B cell (primary cell): ENCODE results near the gene CD101. TPM values are rescaled to one million over a fixed set of nuclear protein-coding genes. Genes with fewer than 3 reads are reported as not detected.
A peak's percentile ranks its signal among the peaks of the same experiment; 100 is the strongest.

Experiments used
- ATAC-seq: fragments of 200-7000 bp; cut with Tn5 transposase; one replicate; pipeline ENCODE4 v1.10.0; 2021; ENCODE audit warnings: low read depth, mild to moderate bottlenecking, moderate number of reproducible peaks, moderate library complexity
- CTCF ChIA-PET: fragments of 350-600 bp; sonication (Branson Sonifier 250); formaldehyde crosslinking; loops from one replicate; lab custom pipeline; 2021; ENCODE audit warnings: antibody characterized with exemption, inconsistent platforms; lab: Charles Lee
- POLR2A ChIA-PET: fragments of 350-600 bp; sonication (Branson Sonifier 250); formaldehyde crosslinking; loops from one replicate; lab custom pipeline; 2021; ENCODE audit warnings: antibody characterized with exemption; lab: Charles Lee
- DNase-seq: peaks from one replicate; pipeline ENCODE4 v3.0.0; 2013
- H2AFZ ChIP-seq: 2 replicates; pipeline ENCODE4 v1.6.1; 2012; ENCODE audit warnings: mild to moderate bottlenecking, low read depth, low read length; ENCODE audit not compliant: insufficient read depth, poor library complexity, severe bottlenecking
- H3K27ac ChIP-seq, 2 donors: 1 replicate in 1 of 2; 2 replicates in 1 of 2; pipeline ENCODE4 v1.5.1; 2012 to 2013; ENCODE audit warnings: low read length in 2 of 2, mild to moderate bottlenecking in 2 of 2, moderate library complexity in 1 of 2
- H3K27me3 ChIP-seq, 4 experiments: fragments of 200-600 bp in 1 of 4; sonication (generic) in 1 of 4; replicated peaks in 1 of 4; 1 replicate in 2 of 4; 2 replicates in 2 of 4; pipeline versions ENCODE4 v1.6.1 to v1.7.0; 2013 to 2016; ENCODE audit warnings: low read length in 3 of 4, mild to moderate bottlenecking in 2 of 4, mixed read lengths in 1 of 4, moderate library complexity in 1 of 4; ENCODE audit not compliant: insufficient read depth in 4 of 4, control insufficient read depth in 3 of 4; ENCODE audit errors: control extremely low read depth in 1 of 4
- H3K36me3 ChIP-seq, 2 experiments: replicated peaks in 1 of 2; 1 replicate in 1 of 2; 2 replicates in 1 of 2; pipeline versions ENCODE4 v1.6.1 to v1.7.1; 2013; ENCODE audit warnings: low read length in 1 of 2; ENCODE audit not compliant: insufficient read depth in 2 of 2, control insufficient read depth in 1 of 2; ENCODE audit errors: control extremely low read depth in 1 of 2, extremely low read depth in 1 of 2
- H3K4me1 ChIP-seq, 2 donors: fragments of 200-600 bp in 1 of 2; sonication (generic) in 1 of 2; 1 replicate in 1 of 2; 2 replicates in 1 of 2; pipeline versions ENCODE4 v1.5.1 to v1.6.1; 2013 to 2017; ENCODE audit warnings: low read length in 2 of 2; ENCODE audit not compliant: control insufficient read depth in 2 of 2, insufficient read depth in 2 of 2
- H3K4me2 ChIP-seq: replicated peaks from 2 replicates; pipeline ENCODE3; 2012; ENCODE audit warnings: mild to moderate bottlenecking, low read depth, low read length; ENCODE audit not compliant: poor library complexity, severe bottlenecking
- H3K4me3 ChIP-seq, 5 experiments: fragments of 200-600 bp in 1 of 5; sonication (generic) in 1 of 5; 1 replicate in 3 of 5; 2 replicates in 2 of 5; pipeline versions ENCODE4 v1.5.1 to v1.7.0; 2011 to 2016; ENCODE audit warnings: low read length in 4 of 5, mild to moderate bottlenecking in 4 of 5, low read depth in 2 of 5, control low read depth in 1 of 5, moderate library complexity in 1 of 5; ENCODE audit not compliant: insufficient read depth in 1 of 5; ENCODE audit errors: control extremely low read depth in 1 of 5, extremely low read depth in 1 of 5
- H3K79me2 ChIP-seq: fragments of 200-600 bp; sonication (generic); one replicate; pipeline ENCODE4 v1.6.0; 2016; ENCODE audit warnings: low read length; ENCODE audit not compliant: control insufficient read depth, insufficient read depth
- H3K9ac ChIP-seq: fragments of 200-600 bp; sonication (generic); 2 replicates; pipeline ENCODE4 v1.6.1; 2017; ENCODE audit warnings: mild to moderate bottlenecking, low read length, moderate library complexity
- H3K9me3 ChIP-seq, 3 donors: one replicate each; pipeline versions ENCODE4 v1.6.1 to v1.7.1; 2013; ENCODE audit warnings: low read length in 2 of 3; ENCODE audit not compliant: control insufficient read depth in 2 of 3, insufficient read depth in 1 of 3; ENCODE audit errors: control extremely low read depth in 1 of 3
- H4K20me1 ChIP-seq: 2 replicates; pipeline ENCODE4 v1.6.0; 2012; ENCODE audit warnings: mild to moderate bottlenecking, low read length; ENCODE audit not compliant: insufficient read depth, control insufficient read depth, poor library complexity, severe bottlenecking
- H3K27ac Mint-ChIP-seq: one replicate; pipeline ENCODE4 v1.8.0; 2021; ENCODE audit warnings: mixed read lengths
- H3K27me3 Mint-ChIP-seq: one replicate; pipeline ENCODE4 v1.8.0; 2021; ENCODE audit warnings: mixed read lengths
- H3K4me1 Mint-ChIP-seq: one replicate; pipeline ENCODE4 v1.8.0; 2021; ENCODE audit warnings: mixed read lengths
- H3K4me3 Mint-ChIP-seq: one replicate; pipeline ENCODE4 v1.8.0; 2021; ENCODE audit warnings: mixed read lengths
- H3K9me3 Mint-ChIP-seq: one replicate; pipeline ENCODE4 v1.8.0; 2022; ENCODE audit warnings: mixed read lengths; ENCODE audit not compliant: insufficient read depth
- CTCF ChIP-seq: fragments of 200-600 bp; IDR thresholded peaks from one replicate; pipeline ENCODE4 v1.8.0; 2022; ENCODE audit warnings: antibody characterized with exemption, mild to moderate bottlenecking
- EZH2 ChIP-seq: IDR thresholded peaks from 2 replicates; pipeline ENCODE4 v1.6.1; 2012; ENCODE audit warnings: borderline replicate concordance, low read depth, mild to moderate bottlenecking, moderate library complexity, low read length; ENCODE audit not compliant: insufficient read depth, poor library complexity, severe bottlenecking
- WGBS: methylation state at CpG from one replicate; pipeline ENCODE4 v1.1.5; 2013; ENCODE audit warnings: missing lambda C conversion rate; ENCODE audit not compliant: insufficient coverage; 5-methylcytosine and 5-hydroxymethylcytosine counted together
- intact Hi-C: fragments of 100-400 bp; cut with micrococcal nuclease; formaldehyde crosslinking; loops from one replicate; pipeline ENCODE4 v1.10.0; 2022
- polyA plus RNA-seq: library from polyadenylated mRNA; depleted of rRNA; stranded (reverse); fragments of >200 nt; gene quantifications from 2 replicates; pipeline ENCODE4 v1.2.3, GENCODE V29; 2012
- total RNA-seq, 2 donors: library from RNA; stranded (reverse); fragments of 120-200 nt in 1 of 2; gene quantifications; 1 replicate in 1 of 2; 2 replicates in 1 of 2; pipeline versions ENCODE4 v1.2.3 to v1.2.4, GENCODE V29; 2013 to 2022

The CD101 gene
- total and polyA plus RNA-seq, 2 donors (not counting 1 experiment from before 2014, with no cell fraction given): 0.19 TPM; not detected in 1

- DNase-seq (no peak), ATAC-seq (no peak)
- Mint-ChIP-seq H3K9me3 (no peaks in the 10 kb centered on the region), H3K27ac (no peak overlapping the region), H3K4me1 (no peaks in the 10 kb centered on the region), H3K4me3 (no peak overlapping the region), H3K27me3 (peaks cover 12% of the 10 kb centered on the region)
- Histone ChIP-seq H3K9ac (no peak overlapping the region), H2AFZ (no peak overlapping the region), H3K36me3 (no peaks in the 10 kb centered on the region), H3K9me3 (no peaks in the 10 kb centered on the region), H4K20me1 (no peaks in the 10 kb centered on the region), H3K27me3 (peaks cover 0 to 2% (median 0%) of the 10 kb centered on the region in 4 experiments), H3K4me1 (no peaks in the 10 kb centered on the region), H3K4me2 (no peak overlapping the region), H3K27ac (no peak overlapping the region), H3K4me3 (no peak overlapping the region), H3K79me2 (no peaks in the 10 kb centered on the region)
- intact Hi-C loops: no loop called here
- no peak for TF ChIP-seq CTCF
- no peak for TF ChIP-seq EZH2
- POLR2A ChIA-PET: no interaction called here
- CTCF ChIA-PET: no interaction called here
- WGBS: 96% methylated on average over 14 of the region's 14 CpGs
These were observed 17.0 kb upstream of the CD101 start for GRCh38 chr1:116984406-116985160.

GRCh38 chr1:116986421-116987255 is 14.9 kb upstream of the CD101 start:
- Histone ChIP-seq H3K4me3 (no peak overlapping the region), H3K4me2 (peak overlapping the region; percentile 40), H2AFZ (peak overlapping the region; percentile 56), H3K9me3 (no peaks in the 10 kb centered on the region), H3K4me1 (no peaks in the 10 kb centered on the region), H3K27me3 (peaks cover 0 to 2% (median 0%) of the 10 kb centered on the region in 4 experiments), H3K36me3 (no peaks in the 10 kb centered on the region), H4K20me1 (no peaks in the 10 kb centered on the region), H3K9ac (no peak overlapping the region), H3K79me2 (no peaks in the 10 kb centered on the region), H3K27ac (no peak overlapping the region)
- peaks cover 13% of the 10 kb centered on the region for H3K27me3 Mint-ChIP-seq
- 63% methylated on average over 19 of the region's 29 CpGs for WGBS
- no peak for DNase-seq
- no peaks in the 10 kb centered on the region for H3K9me3 Mint-ChIP-seq
- H3K27ac Mint-ChIP-seq: no peak overlapping the region
- TF ChIP-seq CTCF: no peak
- TF ChIP-seq EZH2: no peak
- POLR2A ChIA-PET: no interaction called here
- ATAC-seq: no peak
- intact Hi-C loops: no loop called here
- no peak overlapping the region for H3K4me3 Mint-ChIP-seq
- no peaks in the 10 kb centered on the region for H3K4me1 Mint-ChIP-seq
- CTCF ChIA-PET: no interaction called here
